Activated T-cell treated with anti-CD3 and anti-CD28 coated beads for 48 hours (primary cell): ENCODE measurements around the gene MRPL51.
"Not testable (repeated sequence)": the region's sequence is repeated elsewhere in the genome, so short reads cannot be mapped to it uniquely, and the experiment has no call there.

Experiments
- DNase-seq: peaks from one replicate; pipeline ENCODE4 v3.0.0-alpha.2; 2020; ENCODE audit warnings: low read depth

The MRPL51 gene

GRCh38 chr12:6532051-6532926, 39.2 kb upstream of the MRPL51 start:
- peak; percentile 77 for DNase-seq

- no peak for DNase-seq
Measured at GRCh38 chr12:6530576-6531260, 37.7 kb upstream of the MRPL51 start.

GRCh38 chr12:6529291-6529737, 36.3 kb upstream of the MRPL51 start:
- DNase-seq, result no peak

DNA sequence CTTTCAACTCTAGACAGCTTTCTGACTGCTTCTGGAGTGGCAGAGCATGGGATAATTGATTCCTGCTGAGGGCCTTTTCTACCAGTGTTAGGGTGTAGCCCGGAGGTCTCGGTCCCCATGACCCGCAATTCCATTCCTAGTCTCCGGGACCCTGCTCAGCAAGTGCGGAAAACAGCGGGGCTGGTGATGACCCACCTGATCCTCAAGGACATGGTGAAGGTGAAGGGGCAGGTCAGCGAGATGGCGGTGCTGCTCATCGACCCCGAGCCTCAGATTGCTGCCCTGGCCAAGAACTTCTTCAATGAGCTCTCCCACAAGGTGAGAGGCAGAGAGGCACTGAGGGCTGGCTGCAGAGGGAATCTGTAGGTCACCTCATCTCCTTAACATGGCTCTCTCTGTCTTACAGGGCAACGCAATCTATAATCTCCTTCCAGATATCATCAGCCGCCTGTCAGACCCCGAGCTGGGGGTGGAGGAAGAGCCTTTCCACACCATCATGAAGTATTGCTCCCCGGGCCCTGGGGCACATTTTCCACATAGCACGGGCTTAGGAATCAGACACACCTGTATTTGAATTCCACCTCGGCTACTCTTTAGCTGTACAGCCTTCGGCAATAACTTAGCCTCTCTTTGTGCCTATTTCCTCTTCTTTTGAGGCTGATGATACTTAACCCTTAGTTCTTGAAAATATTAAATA, 35.6 kb upstream of the MRPL51 start:
- no peak for DNase-seq

GRCh38 chr12:6527711-6528110, 34.6 kb upstream of the MRPL51 start:
- no peak for DNase-seq

GRCh38 chr12:6526766-6527525, 33.9 kb upstream of the MRPL51 start:
- no peak for DNase-seq

DNA sequence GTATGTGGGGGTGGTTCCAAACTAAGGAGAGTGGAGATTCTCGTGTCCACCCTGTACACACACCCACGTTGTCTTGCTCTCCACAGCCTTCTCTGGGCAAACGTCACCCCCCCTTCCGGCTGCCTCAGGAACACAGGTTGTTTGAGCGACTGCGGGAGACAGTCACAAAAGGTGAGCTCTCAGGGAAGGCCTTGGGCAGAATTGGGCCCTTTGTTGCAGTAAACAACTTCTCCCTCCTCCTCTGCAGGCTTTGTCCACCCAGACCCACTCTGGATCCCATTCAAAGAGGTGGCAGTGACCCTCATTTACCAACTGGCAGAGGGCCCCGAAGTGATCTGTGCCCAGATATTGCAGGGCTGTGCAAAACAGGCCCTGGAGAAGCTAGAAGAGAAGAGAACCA, 33.1 kb upstream of the MRPL51 start:
- no peak for DNase-seq

DNA sequence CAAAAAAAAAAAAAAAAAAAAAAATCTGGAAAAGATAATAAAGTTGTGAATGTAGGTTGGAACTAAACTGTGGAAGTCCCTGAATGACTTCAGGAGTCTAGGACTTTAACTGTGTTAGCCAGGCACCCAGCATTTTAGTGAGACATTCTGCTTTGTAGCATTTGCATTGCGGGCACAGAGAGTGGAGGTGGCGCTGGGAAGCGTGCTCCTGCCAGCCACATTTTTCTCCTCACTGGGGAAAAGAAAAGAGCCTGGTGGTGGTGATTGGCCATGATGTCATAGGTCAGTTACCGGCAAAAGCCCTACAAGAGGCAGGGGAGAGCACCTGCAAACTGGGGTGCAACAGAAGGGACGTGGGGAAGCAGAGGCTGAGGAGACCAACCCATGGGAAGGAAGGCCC, 31.6 kb upstream of the MRPL51 start:
- DNase-seq, result no peak

DNA sequence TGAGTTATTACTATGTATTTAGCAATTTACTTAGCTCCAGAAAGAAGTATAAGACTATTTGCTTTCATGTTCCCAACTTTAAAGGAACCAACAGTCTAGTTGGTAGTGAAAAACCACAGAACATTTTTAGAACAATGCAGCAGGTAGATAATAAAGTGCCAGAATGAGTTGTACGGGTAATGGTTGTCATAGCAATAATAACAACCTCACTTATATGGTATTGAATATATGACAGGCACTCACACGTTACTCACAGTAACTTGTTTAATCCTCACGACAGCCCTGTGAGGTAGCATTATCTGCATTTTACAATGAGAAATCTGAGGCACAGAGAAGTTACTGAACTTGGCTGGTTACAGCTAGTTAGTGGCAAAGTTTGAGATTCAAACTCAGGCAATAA, 30.6 kb upstream of the MRPL51 start:
- no peak for DNase-seq

- DNase-seq, result no peak
Measured at GRCh38 chr12:6522193-6522592, 29.1 kb upstream of the MRPL51 start.

DNA sequence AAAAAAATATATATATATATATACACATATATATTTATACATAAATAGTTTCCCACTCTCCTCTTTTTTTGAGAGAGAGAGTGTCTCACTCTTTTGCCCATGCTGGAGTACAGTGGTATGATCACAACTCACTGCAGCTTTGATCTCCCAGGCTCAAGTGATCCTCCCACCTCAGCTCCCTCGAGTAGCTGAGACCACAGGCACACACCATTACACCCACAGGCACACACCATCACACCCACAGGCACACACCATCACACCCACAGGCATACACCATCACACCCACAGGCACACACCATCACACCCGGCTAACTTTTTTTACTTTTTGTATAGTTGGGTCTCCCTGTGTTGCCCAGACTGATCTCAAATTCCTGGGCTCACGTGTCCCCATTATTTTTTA, 27.1 kb upstream of the MRPL51 start:
- no peak for DNase-seq

DNA sequence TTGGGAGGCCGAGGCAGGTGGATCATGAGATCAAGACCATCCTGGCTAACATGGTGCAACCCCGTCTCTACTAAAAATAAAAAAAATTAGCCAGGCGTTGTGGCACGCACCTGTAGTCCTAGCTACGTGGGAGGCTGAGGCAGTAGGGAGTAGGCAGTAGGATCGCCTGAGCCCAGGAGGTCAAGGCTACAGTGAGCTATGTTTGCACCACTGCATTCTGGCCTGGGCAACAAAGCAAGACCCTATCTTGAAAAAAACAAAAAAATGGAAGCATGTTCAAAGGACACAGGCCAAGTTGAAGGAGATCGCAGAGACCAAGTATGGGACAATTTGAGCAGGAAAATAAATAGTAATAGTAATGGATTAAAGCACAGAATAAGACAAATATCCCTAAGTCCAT, 15.0 kb upstream of the MRPL51 start:
- no peak for DNase-seq

DNA sequence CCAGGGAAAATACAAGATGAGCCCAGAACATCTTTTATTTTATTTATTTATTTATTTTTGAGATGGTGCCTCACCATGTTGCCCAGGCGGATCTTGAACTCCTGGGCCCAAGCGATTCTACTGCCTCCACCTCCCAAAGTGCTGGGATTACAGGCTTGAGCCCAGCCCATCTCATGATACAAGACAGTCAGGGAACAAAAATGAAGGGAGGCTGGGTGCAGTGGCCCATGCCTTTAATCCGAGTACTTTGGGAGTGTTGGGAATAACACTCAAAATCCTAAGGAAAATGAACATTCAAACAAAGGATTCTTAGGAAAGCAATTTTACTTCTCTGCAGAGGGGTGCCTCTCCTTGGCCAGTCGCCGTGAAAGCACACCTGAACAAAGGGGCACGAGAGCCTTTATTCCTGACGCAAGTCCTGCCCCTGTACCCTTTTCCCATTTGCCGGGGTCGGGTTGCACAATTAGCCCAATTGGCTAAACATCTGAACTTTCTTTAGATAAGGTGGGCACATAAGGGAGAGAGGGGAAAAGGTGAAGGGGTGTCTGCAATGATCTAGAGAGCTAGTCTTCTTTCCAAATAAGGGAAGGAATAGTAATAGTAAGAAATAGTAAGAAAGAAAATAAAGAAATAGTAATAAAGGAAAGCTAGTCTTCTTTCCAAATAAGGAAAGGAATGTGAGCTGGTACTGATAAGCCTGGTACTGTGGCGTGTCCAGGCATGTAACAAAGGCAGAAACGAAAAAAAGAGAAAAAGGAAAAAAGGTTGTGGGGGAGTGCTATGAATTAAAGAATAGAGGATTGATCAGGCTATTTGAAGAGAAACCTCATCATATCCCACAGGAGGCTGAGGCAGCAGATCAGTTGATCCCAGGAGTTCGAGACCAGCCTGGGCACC, 14.3 kb upstream of the MRPL51 start:
- no peak for DNase-seq

DNA sequence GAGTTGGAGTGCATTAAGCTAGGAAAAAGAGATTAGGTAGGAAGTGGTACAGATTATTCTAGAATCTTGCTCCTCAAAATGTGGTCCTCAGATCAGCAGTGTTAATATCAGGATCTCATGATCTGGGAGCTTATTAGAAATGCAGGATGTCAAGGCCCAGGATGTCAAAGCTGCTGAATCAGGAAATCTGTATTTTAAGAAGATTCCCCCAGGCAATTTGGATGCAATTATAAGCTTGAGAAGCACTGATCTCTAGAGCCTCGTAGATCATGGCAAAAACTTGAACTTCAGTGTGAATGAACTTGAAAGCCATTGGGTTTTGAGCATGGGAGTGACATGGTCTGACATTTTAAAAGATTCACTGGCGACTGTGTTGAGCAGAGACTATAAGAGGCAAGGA, 7.4 kb upstream of the MRPL51 start:
- DNase-seq, result no peak

DNA sequence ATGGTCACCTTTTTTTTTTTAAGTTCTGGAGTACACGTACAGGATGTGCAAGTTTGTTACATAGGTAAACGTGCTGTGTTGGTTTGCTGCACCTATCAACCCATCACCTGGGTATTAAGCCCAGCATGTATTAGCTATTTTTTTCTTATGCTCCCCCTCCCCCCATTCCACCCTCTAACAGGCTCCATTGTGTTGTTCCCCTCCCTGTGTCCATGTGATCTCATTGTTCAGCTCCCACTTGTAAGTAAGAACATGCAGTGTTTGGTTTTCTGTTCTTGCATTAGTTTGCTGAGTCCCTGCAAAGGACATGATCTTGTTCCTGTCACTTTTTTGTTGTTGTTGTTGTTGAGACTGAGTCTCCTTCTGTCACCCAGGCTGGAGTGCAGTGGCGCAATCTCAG, 4.2 kb upstream of the MRPL51 start:
- DNase-seq, result not testable (repeated sequence)

GRCh38 chr12:6494968-6495367, 1.9 kb upstream of the MRPL51 start:
- DNase-seq, result no peak

DNA sequence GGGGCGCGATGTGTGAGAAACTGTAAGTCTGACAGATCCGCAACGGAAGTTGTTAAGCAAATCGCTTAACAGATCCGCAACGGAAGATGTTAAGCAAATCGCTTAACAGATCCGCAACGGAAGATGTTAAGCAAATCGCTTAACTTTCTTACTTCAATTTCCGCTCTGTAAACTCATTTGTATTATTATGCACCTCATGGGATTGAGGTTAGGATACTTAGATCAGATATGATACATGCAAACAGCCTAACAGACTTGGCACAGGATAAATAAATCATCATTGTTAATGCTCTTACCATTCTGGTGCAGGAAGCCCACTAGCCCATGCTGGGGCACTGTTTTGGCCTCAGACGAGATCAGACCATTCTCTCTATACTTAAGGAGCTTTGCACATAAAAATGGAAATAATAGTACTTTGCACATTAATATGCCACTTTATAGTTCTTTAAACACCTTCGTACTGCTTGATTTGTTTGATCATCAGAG, 1.2 kb upstream of the MRPL51 start:
- DNase-seq, result no peak

GRCh38 chr12:6493497-6494257, 615 bp upstream of the MRPL51 start, which contains the start of gene NCAPD2:
NCAPD2 (plus strand) TSS chr12:6494102; CDS start chr12:6495099, 997 bp downstream.
- DNase-seq, result peak; percentile 94

DNA sequence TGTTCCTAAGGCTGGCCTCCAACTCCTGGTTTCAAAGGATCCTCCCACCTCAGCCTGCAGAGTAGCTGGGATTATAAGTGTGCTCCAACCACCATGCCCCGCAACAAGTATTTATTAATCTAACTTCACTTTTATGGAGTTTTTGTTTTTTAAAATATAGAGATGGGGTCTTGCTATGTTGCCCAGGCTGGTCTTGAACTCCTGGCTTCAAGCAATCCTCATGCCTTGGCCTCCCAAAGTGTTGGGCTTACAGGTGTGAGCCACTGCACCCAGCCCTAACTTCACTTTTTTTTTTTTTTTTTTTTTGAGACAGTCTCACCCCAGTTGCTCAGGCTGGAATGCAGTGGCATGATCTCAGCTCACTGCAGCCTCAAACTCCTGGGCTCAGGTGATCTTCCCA, 2.4 kb downstream of the MRPL51 start:
- DNase-seq, result not testable (repeated sequence)

GRCh38 chr12:6489449-6489848, 3.6 kb downstream of the MRPL51 start:
- no peak for DNase-seq
